GM18517 (cell line): ENCODE data around the gene ALS2CL.

ENCODE experiments used
- ATAC-seq: cut with Tn5 transposase; IDR thresholded peaks from one replicate; pipeline ENCODE4 v1.9.1; 2021; ENCODE audit warnings: mild to moderate bottlenecking, moderate library complexity; ENCODE audit not compliant: unreplicated experiment

The ALS2CL gene

GRCh38 chr3:46680298-46680826, 13.1 kb downstream of the ALS2CL start:
- ATAC-seq: no peak

GRCh38 chr3:46679681-46680080, 13.8 kb downstream of the ALS2CL start:
- ATAC-seq: no peak

GRCh38 chr3:46678280-46678679, 15.2 kb downstream of the ALS2CL start:
- no peak for ATAC-seq

- no peak for ATAC-seq
Measured at GRCh38 chr3:46677411-46677726, 16.1 kb downstream of the ALS2CL start.

- ATAC-seq: no peak
Measured at GRCh38 chr3:46676601-46677410, 16.7 kb downstream of the ALS2CL start.

GRCh38 chr3:46675843-46676567, 17.5 kb downstream of the ALS2CL start:
- no peak for ATAC-seq

- ATAC-seq: no peak
Measured at GRCh38 chr3:46675426-46675825, 18.1 kb downstream of the ALS2CL start.

GRCh38 chr3:46674031-46674845, 19.2 kb downstream of the ALS2CL start:
- no peak for ATAC-seq

GRCh38 chr3:46673151-46674030, 20.1 kb downstream of the ALS2CL start:
- no peak for ATAC-seq

GRCh38 chr3:46672349-46672695, 21.2 kb downstream of the ALS2CL start:
- ATAC-seq: no peak

GRCh38 chr3:46671541-46672348, 21.7 kb downstream of the ALS2CL start:
- no peak for ATAC-seq

GRCh38 chr3:46670891-46671427, 22.5 kb downstream of the ALS2CL start:
- ATAC-seq: no peak

- ATAC-seq: no peak
Measured at GRCh38 chr3:46670000-46670890, 23.2 kb downstream of the ALS2CL start.

GRCh38 chr3:46669191-46669999, 24.1 kb downstream of the ALS2CL start:
- no peak for ATAC-seq

GRCh38 chr3:46668591-46668990, 24.9 kb downstream of the ALS2CL start:
- ATAC-seq: no peak

GRCh38 chr3:46668116-46668515, 25.4 kb downstream of the ALS2CL start:
- ATAC-seq: no peak

- no peak for ATAC-seq
Measured at GRCh38 chr3:46667657-46668056, 25.8 kb downstream of the ALS2CL start.
